ENCODE data around the gene SETDB1.

SETDB1 gene

GRCh38 chr1:151013518-151013917 is 87.4 kb downstream of the SETDB1 start:
- POLR2A ChIA-PET: no interaction called here
- DNase-seq (ENCODE audit: extremely low spot score): no peak
- CTCF ChIA-PET: no interaction called here
- TF ChIP-seq LEF1 (IDR thresholded peaks at IDR 0.05; ENCODE audit: borderline replicate concordance) (no peak), ZNF384 (IDR thresholded peaks at IDR 0.05) (no peak), PKNOX1 (IDR thresholded peaks at IDR 0.05) (no peak), SUZ12 (IDR thresholded peaks at IDR 0.05) (no peak), ARNT (IDR thresholded peaks at IDR 0.05) (no peak), SP1 (IDR thresholded peaks at IDR 0.05) (no peak), BHLHE40 (IDR thresholded peaks at IDR 0.05; ENCODE audit: borderline replicate concordance) (no peak), NFRKB (IDR thresholded peaks at IDR 0.05) (no peak), FOXA1 (IDR thresholded peaks at IDR 0.05) (no peak), FOXK2 (IDR thresholded peaks at IDR 0.05) (no peak), L3MBTL2 (conservative IDR thresholded peaks at IDR 0.05) (no peak), TARDBP (IDR thresholded peaks at IDR 0.05) (no peak), FOXM1 (IDR thresholded peaks at IDR 0.05; ENCODE audit: borderline replicate concordance) (no peak), ELF4 (IDR thresholded peaks at IDR 0.05) (no peak), CTBP1 (IDR thresholded peaks at IDR 0.05; ENCODE audit: borderline replicate concordance) (no peak), HDGF (IDR thresholded peaks at IDR 0.05; ENCODE audit: borderline replicate concordance) (no peak)

Measured in HEK293T (cell line).